Stimulated activated CD4-positive, alpha-beta T cell treated with anti-CD3 and anti-CD28 coated beads, Interleukin-12 subunit alpha, Interleukin-12 subunit beta, amount 100 ng/mL, for 48 hours (primary cell): ENCODE results near the gene RPTOR.

Experiments
- DNase-seq, 3 donors: peaks; one replicate each; pipeline ENCODE4 v3.0.0-alpha.2; 2020; ENCODE audit warnings: low read depth in 2 of 3, low spot score in 1 of 3

Gene RPTOR

DNA sequence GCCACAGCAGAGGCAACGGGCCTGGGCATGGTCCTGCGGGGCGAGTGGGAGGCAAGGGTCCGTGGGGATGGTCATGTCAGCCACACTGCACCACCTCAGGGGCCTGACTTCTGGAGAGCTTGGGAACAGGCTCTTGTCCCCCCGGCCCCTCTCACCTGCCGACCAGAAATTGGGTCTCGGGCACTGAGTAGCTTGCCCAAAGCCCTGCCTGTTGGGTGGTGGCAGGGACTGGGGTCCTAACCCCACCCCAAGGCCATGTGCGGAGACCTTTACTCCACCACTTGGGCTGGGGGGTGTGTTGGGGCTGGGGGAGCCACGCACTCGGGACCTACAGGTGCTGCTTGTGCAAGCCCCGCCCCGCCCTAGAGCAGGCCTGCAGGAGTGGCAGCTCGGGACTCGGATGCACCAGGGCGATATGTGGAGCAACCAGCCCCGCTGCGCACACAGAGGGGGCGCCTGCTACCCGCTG, 422.8 kb downstream of the RPTOR start:
- DNase-seq: no peak

DNA sequence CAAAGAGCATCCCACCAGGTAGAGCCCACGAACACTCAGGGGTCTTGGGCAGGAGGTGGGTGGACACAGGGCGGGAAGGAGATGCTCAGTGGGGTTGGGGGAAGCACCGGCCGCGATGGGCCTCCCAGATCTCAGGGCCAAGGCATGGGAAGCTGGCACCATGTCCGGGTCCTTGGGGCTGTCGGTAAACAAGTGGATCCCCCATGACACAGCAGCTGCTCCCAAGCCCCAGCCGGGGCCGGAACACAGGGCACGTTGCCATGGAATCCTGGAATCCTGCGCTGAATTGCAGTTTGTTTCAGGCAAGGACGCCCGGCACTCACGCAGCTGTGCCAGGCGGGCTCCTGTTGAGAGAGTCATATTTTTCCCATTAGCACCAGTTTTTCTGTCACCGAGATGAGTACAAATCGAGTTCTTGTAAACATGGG, 424.0 kb downstream of the RPTOR start:
- no peak for DNase-seq

DNA sequence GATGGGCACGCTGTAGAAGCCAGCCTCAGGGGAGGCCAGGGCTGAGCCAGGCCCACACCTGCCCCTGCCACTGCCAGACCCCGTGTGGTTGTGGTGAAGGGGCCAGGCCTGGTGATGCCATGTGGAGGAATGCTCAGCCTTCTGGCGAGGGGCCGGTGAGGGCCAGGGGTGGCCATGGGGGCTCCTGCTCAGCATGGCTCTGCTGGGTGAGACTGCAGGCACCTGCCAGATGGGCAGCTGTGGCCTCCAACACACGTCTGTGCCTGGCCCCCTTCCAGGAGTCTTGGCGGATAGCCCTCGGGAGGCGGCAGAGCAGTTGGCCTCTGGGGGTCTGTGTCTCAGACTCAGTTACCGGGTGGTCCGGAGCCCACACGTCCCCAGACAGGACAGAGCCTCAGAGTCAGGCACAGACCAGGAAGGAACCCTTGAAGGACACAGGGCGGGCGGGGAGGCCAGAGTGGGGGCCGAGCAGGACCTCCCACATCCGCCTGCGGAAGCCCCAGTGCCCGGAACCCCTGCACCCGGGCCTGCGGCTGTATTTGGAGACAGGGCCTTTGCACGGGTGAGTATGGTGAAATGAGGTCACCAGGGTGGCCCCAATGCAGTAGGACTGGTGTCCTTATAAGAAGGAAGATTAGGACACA, 424.5 kb downstream of the RPTOR start:
- no peak for DNase-seq

DNA sequence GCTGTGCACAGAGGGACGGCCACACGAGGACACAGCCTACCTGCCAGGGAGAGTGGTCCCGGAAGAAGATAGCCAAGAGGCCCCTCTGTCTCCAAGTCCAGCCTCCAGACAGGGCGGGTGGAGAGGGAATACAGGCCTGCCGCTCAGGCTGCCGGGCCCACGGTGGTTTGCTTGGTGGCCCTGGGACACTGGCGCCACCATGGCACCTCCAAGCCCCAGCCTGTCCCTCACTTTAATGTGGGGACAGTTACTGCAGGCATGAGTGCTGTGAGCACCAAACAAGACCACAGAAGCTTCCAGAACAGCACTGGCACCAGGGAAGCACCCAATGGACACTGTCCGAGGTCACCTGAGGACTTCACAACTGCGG, 425.0 kb downstream of the RPTOR start:
- DNase-seq: no peak

DNA sequence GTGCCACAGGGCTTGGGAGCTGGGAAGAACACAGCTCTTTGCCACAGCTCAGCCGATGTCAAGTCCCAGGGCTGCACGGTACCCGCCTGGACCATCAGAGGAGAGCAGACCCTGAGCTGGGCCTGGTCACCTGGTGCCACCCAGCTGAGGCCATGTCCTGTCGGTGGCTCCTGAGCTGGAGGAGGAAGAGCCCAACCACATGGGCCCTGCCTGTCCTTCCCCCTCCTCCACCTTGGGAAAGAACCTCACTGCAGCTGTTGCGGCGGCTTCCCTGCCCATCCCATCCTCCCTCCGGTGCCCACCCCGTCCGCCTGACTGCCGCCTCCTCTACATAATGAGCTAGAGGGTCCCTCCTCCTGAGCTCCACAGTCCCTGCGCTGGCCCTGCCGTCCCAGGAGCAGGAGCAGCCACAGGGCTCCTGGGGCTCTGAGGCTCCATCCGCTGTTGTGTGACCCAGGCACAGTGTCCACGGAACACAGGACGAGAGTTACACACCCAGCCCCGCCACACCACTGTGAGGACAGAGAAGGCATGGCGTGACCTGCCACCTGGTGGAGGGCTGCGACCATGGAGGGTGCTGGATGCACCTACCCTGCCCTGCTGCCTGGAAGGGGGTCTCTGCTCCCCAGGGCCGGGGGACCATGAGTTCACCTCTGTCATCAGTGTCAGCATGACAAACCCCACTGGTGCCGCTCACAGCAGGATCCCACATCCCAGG, 425.6 kb downstream of the RPTOR start:
- DNase-seq: peak in 1 of 3 donors; percentile 32

DNA sequence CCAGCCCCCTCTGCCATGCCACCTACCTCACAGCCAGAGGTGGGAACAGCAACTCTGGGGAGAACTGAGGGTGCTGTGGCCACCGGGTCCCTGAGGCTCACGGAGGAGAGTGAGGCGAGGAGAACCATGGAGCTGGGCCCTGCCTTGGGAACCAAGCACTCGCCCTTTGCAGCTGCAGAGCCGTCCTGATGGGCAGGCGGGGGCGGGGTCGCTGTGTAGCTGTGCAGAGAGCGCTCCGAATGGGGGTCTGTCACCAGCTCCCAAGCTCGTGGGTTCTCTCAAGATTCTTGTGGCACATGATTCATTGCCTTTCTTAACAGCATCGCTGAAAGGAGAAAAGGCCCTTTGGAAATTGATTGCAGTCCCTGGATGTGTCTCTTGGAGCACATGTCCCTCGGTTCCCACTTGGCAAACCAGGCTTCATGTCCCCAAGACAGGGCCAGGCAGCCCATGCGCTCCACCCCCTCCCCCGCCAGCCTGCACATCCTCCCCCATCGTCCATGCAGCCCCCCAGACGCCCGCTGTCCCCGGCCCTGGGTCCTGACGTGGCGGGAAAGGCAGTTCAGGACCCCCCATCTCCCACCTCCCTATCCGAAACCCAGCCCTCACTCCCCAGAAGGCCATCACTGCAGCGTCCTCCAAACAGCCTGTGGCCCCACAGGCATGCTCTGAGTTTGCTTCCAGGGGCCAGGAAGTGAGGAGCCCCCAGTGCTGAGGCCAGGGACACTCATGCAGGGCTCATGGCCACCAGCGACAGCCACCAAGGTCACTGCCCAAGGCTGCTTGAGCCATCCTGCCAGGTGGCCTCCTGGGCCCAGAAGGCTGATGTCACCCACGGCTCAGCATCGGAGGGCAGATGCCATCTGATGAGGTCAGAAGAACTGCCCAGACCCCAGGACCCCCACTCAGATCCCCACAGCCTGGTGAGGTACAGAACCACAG, 426.4 kb downstream of the RPTOR start:
- DNase-seq: no peak

DNA sequence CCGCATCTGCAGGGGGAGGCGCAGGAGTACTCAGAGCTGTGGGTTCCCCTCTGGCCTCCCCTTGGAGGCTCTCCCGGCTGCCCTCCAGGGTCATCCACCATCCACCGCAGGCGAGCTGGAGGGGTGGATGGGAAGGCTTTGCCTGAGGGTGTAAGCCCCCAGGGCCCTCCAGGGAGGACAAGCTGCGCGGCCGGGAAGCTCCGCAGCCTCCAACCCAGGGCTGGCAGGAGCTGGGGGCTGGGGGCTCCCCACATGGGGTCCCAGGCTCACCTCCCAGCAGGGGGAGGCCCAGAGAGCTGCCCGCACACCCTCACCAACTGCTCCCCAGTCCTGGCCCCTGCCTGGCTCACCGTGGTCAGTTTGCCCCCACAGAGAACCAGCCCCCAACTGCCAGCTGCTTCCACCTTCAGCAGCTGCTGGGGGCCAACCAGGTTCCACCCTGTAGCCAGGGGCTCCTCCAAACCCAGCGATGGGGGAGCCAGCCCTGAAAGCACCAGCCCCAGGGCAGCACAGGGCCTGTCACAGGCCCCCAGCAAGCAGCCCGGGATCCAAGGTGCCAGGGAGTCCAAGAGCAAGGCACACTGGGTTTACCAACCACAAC, 427.2 kb downstream of the RPTOR start:
- DNase-seq: no peak

DNA sequence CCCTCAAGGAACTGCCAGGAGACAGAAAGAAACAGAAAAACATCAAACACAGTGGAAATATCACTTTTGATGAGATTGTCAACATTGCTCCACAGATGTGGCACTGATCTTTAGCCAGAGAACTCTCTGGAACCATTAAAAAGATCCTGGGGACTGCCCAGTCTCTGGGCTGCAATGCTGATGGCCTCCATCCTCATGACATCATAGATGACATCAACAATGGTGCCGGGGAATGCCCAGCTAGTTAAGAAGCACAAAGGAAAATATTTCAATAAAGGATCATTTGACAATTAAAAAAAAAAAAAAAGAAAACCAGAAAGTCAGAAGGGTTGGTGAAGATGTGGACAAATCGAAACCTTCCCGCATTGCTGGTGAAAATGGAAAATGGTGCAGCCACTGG, 432.1 kb downstream of the RPTOR start:
- DNase-seq: no peak

DNA sequence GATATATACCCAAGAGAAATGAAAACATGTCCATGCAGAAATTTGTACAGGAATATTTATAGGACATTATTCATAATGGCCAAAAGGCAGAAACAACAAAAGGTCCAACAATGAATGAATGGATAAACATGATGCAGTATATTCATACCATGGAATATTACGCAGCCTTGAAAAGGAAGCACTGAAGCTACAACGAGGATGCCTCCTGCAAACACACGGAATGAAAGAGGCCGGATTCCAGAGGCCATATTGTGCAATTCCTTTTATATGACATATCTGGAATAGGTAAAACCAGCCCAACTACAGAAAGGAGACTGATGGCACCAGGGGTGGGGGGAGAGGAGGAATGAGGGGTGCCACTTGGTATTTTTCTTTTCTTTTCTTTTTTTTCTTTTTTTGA, 432.5 kb downstream of the RPTOR start:
- no peak for DNase-seq

DNA sequence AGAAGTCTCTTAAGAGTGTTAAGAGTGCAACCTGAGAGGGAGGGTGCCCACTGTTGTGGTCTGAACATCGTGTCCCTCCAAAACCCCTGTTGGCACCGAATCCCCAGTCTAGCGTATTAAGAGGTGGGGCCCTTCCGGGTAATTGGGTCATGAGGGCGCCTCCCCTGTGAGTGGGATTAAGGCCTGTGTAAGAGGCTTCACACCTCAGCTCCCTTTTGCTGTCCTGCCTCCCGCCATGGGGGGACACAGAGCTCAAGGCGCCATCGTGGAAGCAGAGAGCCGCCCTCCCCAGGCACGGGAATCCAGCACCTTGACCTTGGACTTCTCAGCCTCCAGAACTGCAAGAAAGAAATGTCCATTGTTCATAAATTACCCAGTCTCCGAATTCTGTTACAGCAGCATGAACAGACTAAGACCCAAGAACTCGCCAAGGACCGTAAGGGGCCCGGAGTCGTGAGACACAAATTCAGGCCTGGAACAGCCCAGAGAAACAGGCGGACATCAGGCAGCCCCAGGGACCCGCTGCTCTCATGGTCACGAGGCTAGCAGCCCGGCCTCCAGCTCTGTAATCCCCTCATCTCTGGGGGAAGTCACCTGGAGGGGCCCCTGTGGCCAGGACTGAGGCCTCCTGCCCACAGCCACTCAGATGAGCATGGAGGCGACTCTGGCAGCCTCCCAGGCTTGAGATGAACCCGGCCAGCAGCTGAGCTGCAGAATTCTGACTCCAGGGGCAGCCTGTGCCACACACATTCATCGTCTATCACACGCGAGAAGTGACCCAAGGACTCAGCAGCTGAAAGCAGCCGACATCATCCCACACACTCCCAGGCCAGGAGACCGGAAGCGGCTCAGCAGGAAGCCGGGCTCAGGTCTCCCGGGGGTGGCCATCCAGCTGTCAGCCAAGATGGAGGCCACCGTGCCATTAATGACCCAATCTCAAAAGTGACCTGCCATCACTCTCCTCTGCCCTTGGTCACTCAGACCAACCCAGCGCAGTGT, 434.2 kb downstream of the RPTOR start:
- DNase-seq: no peak

DNA sequence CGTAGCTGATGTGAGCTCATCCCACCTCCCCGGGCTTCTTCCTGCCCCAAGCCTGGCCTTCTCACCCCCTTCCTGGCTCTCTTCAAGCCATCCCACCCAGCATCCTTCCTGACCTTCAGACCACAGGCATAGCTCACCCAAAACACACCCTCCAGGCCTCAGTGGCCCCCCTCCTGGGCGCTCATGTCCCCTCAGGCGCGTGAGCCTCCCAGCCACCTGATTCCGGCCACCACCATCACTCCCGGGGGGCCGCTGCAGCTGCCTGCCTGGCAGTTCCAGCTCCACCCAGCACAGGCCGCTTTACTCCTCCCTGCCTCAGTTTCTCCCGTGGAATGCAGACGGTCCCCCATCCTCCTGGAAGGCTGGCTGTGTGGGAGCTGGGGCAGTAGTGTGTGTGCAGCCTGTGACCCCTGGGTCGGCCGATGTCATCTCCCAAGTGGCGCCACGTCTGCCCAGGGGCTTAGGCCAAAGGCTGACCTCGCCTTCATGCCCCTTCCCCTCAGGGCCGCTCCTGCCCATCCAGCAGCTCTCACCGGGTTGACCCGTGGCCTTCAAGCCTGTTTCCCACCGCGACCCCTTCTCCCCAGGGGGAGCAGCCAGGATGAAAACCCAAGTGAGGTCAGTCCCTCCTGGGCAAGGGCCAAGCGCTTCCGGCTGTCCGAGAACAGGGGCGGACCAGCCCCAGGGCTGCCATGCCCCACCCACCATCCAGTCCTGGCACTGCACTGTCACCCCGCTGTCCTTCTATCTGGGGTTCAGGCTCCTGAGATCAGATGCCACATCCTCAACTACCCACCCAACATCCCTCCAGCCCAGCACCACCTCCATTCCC, 435.1 kb downstream of the RPTOR start:
- DNase-seq: no peak

DNA sequence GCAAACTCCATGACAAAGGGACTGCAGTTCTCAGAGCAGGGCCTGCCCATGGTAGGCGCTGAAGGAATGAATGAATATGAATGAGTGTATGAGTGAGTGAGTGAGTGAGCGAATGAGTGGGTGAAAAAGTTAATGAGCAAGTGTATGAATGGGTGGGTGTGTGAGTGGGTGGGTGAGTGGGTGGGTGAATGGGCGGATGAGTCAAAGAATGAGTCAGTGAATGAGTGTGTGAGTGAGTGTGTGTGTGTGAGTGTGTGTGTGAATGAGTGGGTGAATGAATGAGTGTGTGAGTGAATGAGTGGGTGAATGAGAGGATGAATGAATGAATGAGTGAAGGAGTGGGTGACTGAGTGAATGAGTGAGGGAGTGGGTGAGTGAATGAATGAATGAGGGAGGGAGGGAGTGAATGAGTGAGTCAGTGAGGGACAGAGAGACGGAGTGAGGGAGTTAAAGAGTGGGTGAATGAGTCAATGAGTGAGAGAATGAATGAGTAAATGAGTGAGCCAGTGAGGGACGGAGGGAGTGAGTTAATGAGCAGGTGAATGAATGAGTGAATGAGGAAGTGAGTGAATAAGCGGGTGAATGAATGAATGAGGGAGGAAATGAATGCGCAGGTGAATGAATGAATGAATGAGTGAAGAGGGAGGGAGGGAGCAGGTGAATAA, 435.9 kb downstream of the RPTOR start:
- no peak for DNase-seq

DNA sequence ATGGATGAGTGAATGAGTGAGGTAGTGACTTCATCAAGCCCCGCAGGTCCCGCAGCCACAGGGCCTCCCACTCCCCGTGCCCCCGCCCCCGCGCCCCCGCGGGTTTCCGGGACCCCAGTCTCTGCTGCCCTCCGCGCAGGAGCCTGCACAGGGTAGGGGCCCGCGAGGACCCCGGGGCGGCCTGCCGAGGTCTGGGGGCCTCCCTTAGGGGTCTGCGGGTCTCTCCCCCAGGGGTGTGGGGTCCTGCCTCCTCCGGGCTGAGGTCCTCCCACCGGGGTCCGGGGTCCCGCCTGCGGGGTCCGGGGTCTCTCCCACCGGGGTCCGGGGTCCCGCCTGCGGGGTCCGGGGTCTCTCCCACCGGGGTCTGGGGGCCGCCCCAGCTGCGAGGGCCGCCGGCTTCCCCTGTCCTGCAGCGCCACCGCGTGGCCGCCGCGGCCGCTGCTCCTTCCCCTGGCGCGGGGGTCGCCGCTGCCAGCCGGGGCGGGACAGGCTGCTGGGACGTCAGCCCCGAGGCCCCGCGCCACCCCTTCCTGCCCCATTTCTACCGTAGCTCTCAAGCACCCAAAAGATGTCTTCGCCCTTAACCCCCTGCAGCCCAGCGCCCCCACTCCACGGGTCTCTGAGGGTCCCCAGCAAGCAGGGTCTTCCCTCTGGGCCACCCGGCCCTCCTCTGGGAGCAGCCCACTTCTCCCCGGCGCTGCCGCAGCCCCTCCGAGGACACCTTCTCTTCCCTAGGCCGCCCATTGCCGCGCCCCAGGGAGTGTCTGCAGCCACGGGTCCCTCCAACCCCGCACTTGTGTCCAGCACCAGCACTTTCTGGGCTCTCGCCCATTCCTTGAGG, 436.6 kb downstream of the RPTOR start:
- DNase-seq: no peak

DNA sequence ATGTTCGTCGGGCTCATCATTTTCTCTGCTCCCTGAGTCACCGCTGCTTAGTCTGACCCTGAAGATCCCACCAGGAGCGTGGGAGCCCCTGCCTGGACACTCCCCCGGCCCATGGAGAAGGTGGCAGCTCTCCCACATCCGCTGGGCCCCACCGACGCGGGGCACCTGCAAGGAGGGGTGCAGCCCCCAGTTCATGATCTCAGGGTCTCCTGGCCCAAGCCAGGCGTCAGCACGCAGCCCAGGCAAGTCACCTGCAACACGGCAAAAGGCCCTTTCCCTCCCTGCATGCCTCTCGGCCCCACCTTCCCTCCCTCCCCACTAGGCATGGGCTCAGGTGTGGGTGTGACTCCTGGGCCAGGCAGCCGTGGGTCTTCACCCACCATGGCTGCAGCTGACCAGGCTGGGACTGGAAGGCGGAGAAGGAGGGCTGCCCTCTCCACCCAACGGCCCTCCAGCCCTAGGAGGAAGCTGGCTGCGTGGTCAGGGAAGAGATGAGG, 437.3 kb downstream of the RPTOR start:
- DNase-seq: no peak

DNA sequence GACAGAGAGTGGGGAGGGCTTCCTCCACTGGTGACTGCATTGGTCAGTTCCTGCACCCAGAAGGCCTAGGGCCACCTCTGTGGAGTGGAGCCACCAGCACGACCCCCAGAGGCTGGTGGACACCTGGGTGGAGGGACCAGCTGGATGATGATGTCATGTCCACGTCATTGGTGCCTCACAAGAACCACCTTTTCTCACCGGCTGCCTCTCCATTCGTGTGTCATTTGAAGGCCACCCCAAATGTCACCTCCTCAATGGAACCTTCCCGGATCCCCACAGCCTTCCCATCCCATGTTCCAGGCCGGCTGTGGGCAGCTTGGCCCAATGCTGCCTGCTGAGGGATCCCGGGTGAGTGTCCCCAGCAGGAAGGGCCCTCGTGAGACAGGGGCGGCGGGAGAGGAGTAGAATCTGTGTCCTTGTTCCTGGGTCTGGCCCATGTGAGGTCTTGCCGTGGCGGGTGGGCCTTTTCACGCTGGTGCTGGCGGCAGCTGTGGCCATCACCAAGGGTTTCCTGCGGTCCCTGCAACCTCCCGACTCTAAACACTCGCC, 437.9 kb downstream of the RPTOR start:
- DNase-seq: no peak

DNA sequence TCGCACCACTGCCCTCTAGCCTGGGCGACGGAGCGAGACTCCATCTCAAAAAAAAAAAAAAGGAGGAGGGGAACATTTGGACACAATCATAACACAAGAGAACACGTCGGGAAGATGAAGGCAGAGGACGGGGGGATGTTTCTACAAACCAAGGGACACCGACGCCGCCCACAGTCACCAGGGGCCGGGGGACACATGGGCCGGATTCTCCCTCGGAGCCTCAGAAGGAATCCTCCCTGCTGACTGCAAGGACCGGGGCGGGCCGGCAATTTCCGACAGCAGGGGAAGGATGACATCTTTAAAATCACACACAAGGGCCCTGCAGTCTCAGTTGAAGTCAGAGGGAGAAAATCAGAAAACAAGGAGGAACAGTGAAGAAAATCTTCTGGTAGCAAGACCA, 438.9 kb downstream of the RPTOR start:
- no peak for DNase-seq

DNA sequence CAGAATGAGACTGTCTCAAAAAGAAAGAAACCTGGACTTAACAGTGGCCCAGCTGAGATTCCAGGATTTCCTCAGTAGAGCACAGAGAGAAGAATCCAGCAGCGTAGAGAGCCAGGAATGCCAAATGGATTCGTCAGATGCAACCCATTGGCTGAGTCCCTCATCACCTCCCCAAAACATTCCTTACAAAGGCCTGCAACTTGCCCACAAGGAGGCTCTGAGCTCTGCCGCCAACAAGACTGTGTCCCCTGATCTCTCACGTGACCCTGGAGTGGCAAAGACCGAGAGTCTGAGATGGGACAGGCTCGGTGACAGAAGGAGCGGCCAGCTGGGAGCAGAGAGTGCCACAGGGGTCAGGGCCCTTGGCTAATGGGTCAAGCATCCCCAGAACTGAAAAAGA, 440.1 kb downstream of the RPTOR start:
- no peak for DNase-seq
